ENCODE results near the gene PCDH17.

GRCh38 chr13:57629821-57630235 lies 1.7 kb upstream of the PCDH17 start:
- TF ChIP-seq, protein P1, sequence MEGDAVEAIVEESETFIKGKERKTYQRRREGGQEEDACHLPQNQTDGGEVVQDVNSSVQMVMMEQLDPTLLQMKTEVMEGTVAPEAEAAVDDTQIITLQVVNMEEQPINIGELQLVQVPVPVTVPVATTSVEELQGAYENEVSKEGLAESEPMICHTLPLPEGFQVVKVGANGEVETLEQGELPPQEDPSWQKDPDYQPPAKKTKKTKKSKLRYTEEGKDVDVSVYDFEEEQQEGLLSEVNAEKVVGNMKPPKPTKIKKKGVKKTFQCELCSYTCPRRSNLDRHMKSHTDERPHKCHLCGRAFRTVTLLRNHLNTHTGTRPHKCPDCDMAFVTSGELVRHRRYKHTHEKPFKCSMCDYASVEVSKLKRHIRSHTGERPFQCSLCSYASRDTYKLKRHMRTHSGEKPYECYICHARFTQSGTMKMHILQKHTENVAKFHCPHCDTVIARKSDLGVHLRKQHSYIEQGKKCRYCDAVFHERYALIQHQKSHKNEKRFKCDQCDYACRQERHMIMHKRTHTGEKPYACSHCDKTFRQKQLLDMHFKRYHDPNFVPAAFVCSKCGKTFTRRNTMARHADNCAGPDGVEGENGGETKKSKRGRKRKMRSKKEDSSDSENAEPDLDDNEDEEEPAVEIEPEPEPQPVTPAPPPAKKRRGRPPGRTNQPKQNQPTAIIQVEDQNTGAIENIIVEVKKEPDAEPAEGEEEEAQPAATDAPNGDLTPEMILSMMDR (IDR thresholded peaks at IDR 0.05; ENCODE audit: low read length), result no peak
- no peak for TF ChIP-seq EZH2 (IDR thresholded peaks at IDR 0.05; ENCODE audit: borderline replicate concordance, low read length)

Measured in OCI-LY1 (cell line).